GM21423 (cell line): Measurements from ENCODE around the gene RWDD3.

ENCODE experiments used
- ATAC-seq: cut with Tn5 transposase; IDR thresholded peaks from one replicate; pipeline ENCODE4 v1.9.1; 2021; ENCODE audit warnings: mild to moderate bottlenecking, moderate library complexity; ENCODE audit not compliant: unreplicated experiment

The RWDD3 gene

DNA sequence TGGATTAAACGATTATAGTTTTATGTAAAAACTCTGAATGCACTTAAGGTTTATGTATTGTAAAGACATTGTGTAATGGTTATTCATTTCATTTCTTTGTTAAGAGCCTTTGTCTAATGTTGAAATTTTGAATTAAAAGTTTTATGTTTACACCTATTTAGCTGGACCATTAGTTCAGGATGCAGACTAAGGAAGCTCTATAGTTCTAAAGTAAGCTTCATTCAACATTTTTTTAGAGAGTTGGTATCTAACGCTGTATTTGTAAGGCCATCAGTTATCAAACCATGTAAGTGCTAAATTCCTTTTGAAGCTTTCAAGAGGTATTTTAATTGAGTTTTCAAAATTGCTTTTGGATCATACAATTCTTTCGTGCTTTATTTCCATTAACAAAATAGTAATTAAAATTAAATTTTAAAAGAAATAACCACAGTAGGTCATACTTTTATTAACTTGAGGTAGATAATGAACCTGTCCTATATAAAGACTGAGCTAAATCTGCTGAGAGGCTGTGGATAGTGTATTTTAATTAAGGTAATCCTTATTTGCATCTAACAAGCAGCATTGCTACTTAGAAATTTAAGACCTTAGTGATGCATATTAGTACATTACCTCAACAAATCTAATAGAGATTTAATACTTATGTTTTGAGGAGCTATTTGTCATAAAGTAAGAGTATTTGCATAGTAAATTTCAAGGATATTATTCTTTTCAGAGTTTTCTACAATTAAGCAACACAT lies 47.9 kb downstream of the RWDD3 start:
- no peak for ATAC-seq

- no peak for ATAC-seq
These were observed 48.5 kb downstream of the RWDD3 start for GRCh38 chr1:95282518-95282895.

DNA sequence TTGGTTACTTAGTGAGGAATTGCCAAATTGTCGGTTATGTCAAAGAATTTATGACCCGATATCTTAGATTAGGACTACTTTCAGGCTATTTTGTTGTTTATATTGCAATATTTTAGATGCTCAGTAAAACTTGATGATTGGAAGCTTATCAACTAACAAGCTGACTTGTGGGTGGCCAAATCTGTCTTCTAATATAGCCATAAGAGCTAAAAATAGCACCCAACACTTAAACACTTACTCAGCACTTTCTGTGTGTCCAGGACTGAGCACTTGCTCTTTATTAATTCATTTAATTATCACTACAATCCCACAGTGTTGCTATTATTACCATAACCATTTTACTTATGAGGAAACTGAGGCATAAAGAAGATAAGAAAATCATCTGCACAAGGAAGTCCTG lies 50.4 kb downstream of the RWDD3 start:
- no peak for ATAC-seq

DNA sequence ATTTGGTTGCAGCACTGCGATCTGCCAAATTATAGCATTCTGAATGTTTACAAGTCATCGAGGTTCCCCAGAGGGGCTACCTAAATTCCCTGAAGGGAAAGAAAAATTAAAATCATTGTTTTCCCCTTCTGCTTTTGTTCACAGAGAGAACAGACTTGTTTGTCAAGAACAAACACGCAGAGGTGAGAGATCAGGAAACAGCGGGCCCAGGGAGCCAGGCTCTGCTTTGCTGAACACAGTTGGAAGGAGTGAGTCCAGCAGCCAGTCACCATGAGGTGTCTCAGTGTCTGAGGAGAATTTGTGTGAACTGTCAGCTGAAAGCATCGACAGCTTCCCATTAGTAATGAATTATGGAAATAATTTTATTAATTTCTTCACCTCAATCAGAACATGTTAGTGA lies 52.5 kb downstream of the RWDD3 start:
- no peak for ATAC-seq

- no peak for ATAC-seq
These were observed 53.1 kb downstream of the RWDD3 start for GRCh38 chr1:95287081-95287480.

DNA sequence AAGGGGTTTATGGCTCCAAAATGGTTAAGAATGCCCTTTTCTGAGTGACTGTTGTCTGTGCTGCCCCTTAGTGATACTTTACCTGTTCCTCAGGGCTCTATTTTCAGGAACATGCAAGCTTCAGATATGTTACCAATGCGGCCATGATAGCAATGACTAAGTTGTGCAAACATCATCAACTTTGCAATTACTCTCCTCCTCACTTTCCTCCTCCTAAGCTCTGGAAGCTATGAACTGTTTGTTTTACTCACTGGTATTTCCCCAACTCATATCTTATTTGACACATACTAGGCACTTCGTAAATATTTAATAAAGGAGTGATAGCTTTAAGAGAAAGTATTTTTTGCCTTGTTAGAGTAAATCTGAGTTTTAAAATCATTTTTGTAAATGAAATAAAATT lies 53.8 kb downstream of the RWDD3 start:
- ATAC-seq = no peak
